DOHH2 (cell line): Measurements from ENCODE around the gene MAN2A1.

Experiments
- H3F3A ChIP-seq: fragments of 200-600 bp; sonication (generic), shearing (Covaris generic); 2 replicates; pipeline ENCODE4 v1.6.0; 2016; ENCODE audit warnings: antibody characterized with exemption, mild to moderate bottlenecking; ENCODE audit not compliant: control insufficient read depth, insufficient read depth
- H3K27ac ChIP-seq: fragments of 200-600 bp; sonication (generic); 2 replicates; pipeline ENCODE4 v1.5.1; 2014; ENCODE audit warnings: low read depth, mild to moderate bottlenecking, low read length, moderate library complexity
- H3K27me3 ChIP-seq: fragments of 200-600 bp; sonication (generic); 2 replicates; pipeline ENCODE4 v1.6.1; 2014; ENCODE audit warnings: mild to moderate bottlenecking, low read length, mixed read lengths; ENCODE audit not compliant: control insufficient read depth
- H3K36me3 ChIP-seq: fragments of 200-600 bp; sonication (generic); 2 replicates; pipeline ENCODE4 v1.6.1; 2014; ENCODE audit warnings: mild to moderate bottlenecking, low read length, moderate library complexity, mixed read lengths; ENCODE audit not compliant: control insufficient read depth
- H3K4me1 ChIP-seq: fragments of 200-600 bp; sonication (generic); 2 replicates; pipeline ENCODE4 v1.6.1; 2014; ENCODE audit warnings: mild to moderate bottlenecking, low read length, mixed read lengths; ENCODE audit not compliant: control insufficient read depth
- H3K4me2 ChIP-seq: fragments of 200-600 bp; sonication (generic); 2 replicates; pipeline ENCODE4 v1.6.0; 2014; ENCODE audit warnings: mild to moderate bottlenecking, low read length, moderate library complexity
- H3K4me3 ChIP-seq: fragments of 200-600 bp; sonication (generic); 2 replicates; pipeline ENCODE4 v1.5.1; 2014; ENCODE audit warnings: mild to moderate bottlenecking, low read length, mixed read lengths
- H3K79me2 ChIP-seq: fragments of 200-600 bp; sonication (generic); 2 replicates; pipeline ENCODE4 v1.6.1; 2014; ENCODE audit warnings: mild to moderate bottlenecking, low read length, mixed read lengths; ENCODE audit not compliant: control insufficient read depth
- H3K9me2 ChIP-seq: fragments of 200-600 bp; sonication (generic); replicated peaks from 2 replicates; pipeline ENCODE4 v1.6.1; 2014; ENCODE audit warnings: mild to moderate bottlenecking, low read length, mixed read lengths; ENCODE audit not compliant: control insufficient read depth
- H3K9me3 ChIP-seq: fragments of 200-600 bp; sonication (generic); 2 replicates; pipeline ENCODE4 v1.6.1; 2014; ENCODE audit warnings: antibody characterized with exemption, low read length, mixed read lengths; ENCODE audit not compliant: control insufficient read depth, insufficient read depth
- H4K20me1 ChIP-seq: fragments of 200-600 bp; sonication (generic); 2 replicates; pipeline ENCODE4 v1.6.0; 2014; ENCODE audit warnings: low read depth, mild to moderate bottlenecking, antibody characterized with exemption, low read length, moderate library complexity; ENCODE audit not compliant: control insufficient read depth, insufficient read depth
- EZH2phosphoT487 ChIP-seq: fragments of 200-600 bp; sonication (generic); IDR thresholded peaks from 2 replicates; pipeline ENCODE4 v1.6.1; 2017; ENCODE audit warnings: borderline replicate concordance, mild to moderate bottlenecking, antibody characterized with exemption, low read length, moderate library complexity, mixed read lengths
- TF ChIP-seq, protein P1 (sequence below): fragments of 200-600 bp; sonication (generic); IDR thresholded peaks from one replicate; pipeline ENCODE4 v1.5.1; 2014; ENCODE audit warnings: antibody characterized with exemption, mild to moderate bottlenecking, low read depth, low read length; ENCODE audit not compliant: poor library complexity, severe bottlenecking

MAN2A1 gene

GRCh38 chr5:109668668-109669422, 20.9 kb upstream of the MAN2A1 start:
- Histone ChIP-seq H3K27me3 (peaks cover 20% of the 10 kb centered on the region), H3K27ac (no peak overlapping the region), H3K4me2 (no peak overlapping the region), H3K4me1 (no peaks in the 10 kb centered on the region), H3F3A (no peaks in the 10 kb centered on the region), H3K36me3 (no peaks in the 10 kb centered on the region), H3K4me3 (no peak overlapping the region), H4K20me1 (no peaks in the 10 kb centered on the region), H3K79me2 (no peaks in the 10 kb centered on the region), H3K9me3 (no peaks in the 10 kb centered on the region), H3K9me2 (no peaks in the 10 kb centered on the region)
- TF ChIP-seq, protein P1, sequence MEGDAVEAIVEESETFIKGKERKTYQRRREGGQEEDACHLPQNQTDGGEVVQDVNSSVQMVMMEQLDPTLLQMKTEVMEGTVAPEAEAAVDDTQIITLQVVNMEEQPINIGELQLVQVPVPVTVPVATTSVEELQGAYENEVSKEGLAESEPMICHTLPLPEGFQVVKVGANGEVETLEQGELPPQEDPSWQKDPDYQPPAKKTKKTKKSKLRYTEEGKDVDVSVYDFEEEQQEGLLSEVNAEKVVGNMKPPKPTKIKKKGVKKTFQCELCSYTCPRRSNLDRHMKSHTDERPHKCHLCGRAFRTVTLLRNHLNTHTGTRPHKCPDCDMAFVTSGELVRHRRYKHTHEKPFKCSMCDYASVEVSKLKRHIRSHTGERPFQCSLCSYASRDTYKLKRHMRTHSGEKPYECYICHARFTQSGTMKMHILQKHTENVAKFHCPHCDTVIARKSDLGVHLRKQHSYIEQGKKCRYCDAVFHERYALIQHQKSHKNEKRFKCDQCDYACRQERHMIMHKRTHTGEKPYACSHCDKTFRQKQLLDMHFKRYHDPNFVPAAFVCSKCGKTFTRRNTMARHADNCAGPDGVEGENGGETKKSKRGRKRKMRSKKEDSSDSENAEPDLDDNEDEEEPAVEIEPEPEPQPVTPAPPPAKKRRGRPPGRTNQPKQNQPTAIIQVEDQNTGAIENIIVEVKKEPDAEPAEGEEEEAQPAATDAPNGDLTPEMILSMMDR = no peak
- no peak for TF ChIP-seq EZH2phosphoT487

DNA sequence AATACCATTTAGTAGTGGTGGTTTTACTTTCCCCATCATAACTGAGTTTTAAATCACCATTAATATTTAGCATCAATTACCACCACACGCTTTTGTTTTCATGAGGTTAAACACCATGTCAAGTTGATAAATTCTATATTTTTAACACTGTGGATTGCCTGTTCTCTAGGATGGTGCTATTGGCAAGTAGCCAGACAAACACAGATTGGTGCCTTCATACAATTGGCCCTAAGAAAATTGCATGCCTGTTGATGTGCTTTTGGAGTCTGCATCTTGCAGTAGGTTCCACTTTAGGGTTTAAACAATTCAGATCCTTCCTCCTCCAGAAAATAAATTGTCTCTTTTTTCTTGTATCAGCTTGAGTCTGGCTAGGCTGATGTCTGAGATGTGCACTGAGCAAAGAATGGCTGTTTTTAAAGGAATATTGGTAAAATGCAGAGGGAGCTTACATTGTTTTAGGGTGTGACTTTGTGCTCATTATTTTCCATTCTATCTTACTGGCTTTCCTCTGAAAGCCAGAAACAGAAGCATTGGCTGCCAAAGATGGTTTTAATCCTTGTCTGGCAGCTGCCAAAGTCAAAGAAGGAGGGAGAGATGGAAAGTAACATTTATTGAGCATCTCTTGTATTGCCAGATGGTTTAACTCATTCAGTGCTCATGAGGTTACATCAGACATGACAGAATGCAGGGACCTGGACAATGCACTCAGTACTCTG, 19.6 kb upstream of the MAN2A1 start:
- H3F3A ChIP-seq = no peaks in the 10 kb centered on the region
- no peak overlapping the region for H3K4me2 ChIP-seq
- H3K36me3 ChIP-seq = no peaks in the 10 kb centered on the region
- TF ChIP-seq EZH2phosphoT487 = no peak
- TF ChIP-seq, protein P1 = no peak
- peaks cover 20% of the 10 kb centered on the region for H3K27me3 ChIP-seq
- no peaks in the 10 kb centered on the region for H3K9me3 ChIP-seq
- H3K9me2 ChIP-seq = no peaks in the 10 kb centered on the region
- no peaks in the 10 kb centered on the region for H3K79me2 ChIP-seq
- H3K4me3 ChIP-seq = no peak overlapping the region
- no peaks in the 10 kb centered on the region for H4K20me1 ChIP-seq
- H3K4me1 ChIP-seq = no peaks in the 10 kb centered on the region
- H3K27ac ChIP-seq = no peak overlapping the region

DNA sequence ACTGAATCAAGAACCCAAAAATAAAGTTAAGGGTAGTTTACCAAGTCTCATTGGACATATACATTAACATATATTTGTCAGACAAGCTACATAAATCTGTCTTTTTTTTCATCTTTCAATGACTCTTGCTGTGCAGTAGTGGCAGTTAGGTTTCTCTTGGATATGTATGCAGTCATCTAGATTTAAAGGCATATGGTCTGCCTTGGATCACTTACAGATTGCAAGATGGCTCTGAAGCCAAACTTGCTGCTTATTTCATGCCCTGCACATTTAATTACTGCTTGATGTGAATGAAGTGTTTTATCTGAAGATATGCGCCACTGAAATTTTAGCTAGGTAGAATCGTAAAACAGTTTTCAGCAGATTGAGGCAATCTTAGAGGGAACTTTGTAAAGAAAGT, 18.6 kb upstream of the MAN2A1 start:
- TF ChIP-seq EZH2phosphoT487 = no peak
- TF ChIP-seq, protein P1 = no peak
- Histone ChIP-seq H3K27ac (no peak overlapping the region), H4K20me1 (no peaks in the 10 kb centered on the region), H3K27me3 (peaks cover 23% of the 10 kb centered on the region), H3K9me2 (no peaks in the 10 kb centered on the region), H3K4me2 (no peak overlapping the region), H3K4me1 (no peaks in the 10 kb centered on the region), H3K79me2 (no peaks in the 10 kb centered on the region), H3K36me3 (no peaks in the 10 kb centered on the region), H3K9me3 (no peaks in the 10 kb centered on the region), H3F3A (no peaks in the 10 kb centered on the region), H3K4me3 (no peak overlapping the region)
